ENCODE measurements around the gene TRMU.

The TRMU gene

GRCh38 chr22:46357711-46358520 lies 22.4 kb downstream of the TRMU start:
- no peak for DNase-seq

- no peak for DNase-seq
These were observed 23.3 kb downstream of the TRMU start for GRCh38 chr22:46358766-46359165.

GRCh38 chr22:46359362-46359761 lies 23.8 kb downstream of the TRMU start:
- no peak for DNase-seq

- DNase-seq = no peak
These were observed 24.6 kb downstream of the TRMU start for GRCh38 chr22:46360097-46360496.

GRCh38 chr22:46360891-46361290 lies 25.4 kb downstream of the TRMU start:
- DNase-seq = no peak

GRCh38 chr22:46361826-46362202 lies 26.3 kb downstream of the TRMU start:
- DNase-seq = no peak

GRCh38 chr22:46362203-46362933 lies 26.9 kb downstream of the TRMU start:
- DNase-seq = no peak

GRCh38 chr22:46362934-46363515 lies 27.5 kb downstream of the TRMU start:
- no peak for DNase-seq

GRCh38 chr22:46363611-46364321 lies 28.3 kb downstream of the TRMU start:
- DNase-seq = no peak

GRCh38 chr22:46364341-46365165 lies 29.0 kb downstream of the TRMU start:
- DNase-seq = no peak

GRCh38 chr22:46365166-46365624 lies 29.7 kb downstream of the TRMU start:
- DNase-seq = no peak

- no peak for DNase-seq
These were observed 30.8 kb downstream of the TRMU start for GRCh38 chr22:46366327-46366731.

GRCh38 chr22:46366801-46367706 lies 31.5 kb downstream of the TRMU start:
- no peak for DNase-seq

GRCh38 chr22:46367707-46368191 lies 32.2 kb downstream of the TRMU start:
- no peak for DNase-seq

GRCh38 chr22:46368422-46368821 lies 32.9 kb downstream of the TRMU start:
- DNase-seq = no peak

- DNase-seq = no peak
These were observed 33.6 kb downstream of the TRMU start for GRCh38 chr22:46368871-46369715.

- DNase-seq = no peak
These were observed 34.4 kb downstream of the TRMU start for GRCh38 chr22:46369716-46370583.

- no peak for DNase-seq
These were observed 35.2 kb downstream of the TRMU start for GRCh38 chr22:46370584-46371291.

Data from NCI-H2107 (cell line).